ENCODE measurements around the gene PRKG1. TPM values are rescaled to one million over a fixed set of nuclear protein-coding genes. Genes with fewer than 3 reads are reported as not detected.
"Not testable (repeated sequence)": the region's sequence is repeated elsewhere in the genome, so short reads cannot be mapped to it uniquely, and the experiment has no call there.

PRKG1 gene
- total RNA-seq, 1 experiment from 2014 or later = 16.5 TPM

GRCh38 chr10:51162002-51162401, 87.7 kb downstream of the PRKG1 start:
- DNase-seq (ENCODE audit: low spot score) (peak; percentile 34), ATAC-seq (peak; percentile 94)
- H3K36me3 Mint-ChIP-seq = peaks cover 25% of the 10 kb centered on the region
- H3K4me1 Mint-ChIP-seq = peaks cover 32% of the 10 kb centered on the region
- H3K27me3 Mint-ChIP-seq (ENCODE audit: low read depth) = no peaks in the 10 kb centered on the region
- peaks cover 10% of the 10 kb centered on the region for H3K9me3 Mint-ChIP-seq
- TF ChIP-seq ZBTB21 (CRISPR knock-in tag; IDR thresholded peaks at IDR 0.05; ENCODE audit: borderline replicate concordance) = no peak
- no peak for TF ChIP-seq IRF1 (CRISPR knock-in tag; IDR thresholded peaks at IDR 0.05)
- no peak for TF ChIP-seq TP53 (CRISPR knock-in tag; IDR thresholded peaks at IDR 0.05)
- TF ChIP-seq ZNF232 (CRISPR knock-in tag; IDR thresholded peaks at IDR 0.05) = no peak
- TF ChIP-seq CDX4 (CRISPR knock-in tag; IDR thresholded peaks at IDR 0.05; ENCODE audit: borderline replicate concordance) = no peak
- TF ChIP-seq SOX15 (CRISPR knock-in tag; IDR thresholded peaks at IDR 0.05) = no peak
- TF ChIP-seq IRF2 (CRISPR knock-in tag; IDR thresholded peaks at IDR 0.05; ENCODE audit: borderline replicate concordance, low read depth) = no peak
- TF ChIP-seq HMGXB4 (CRISPR knock-in tag; IDR thresholded peaks at IDR 0.05) = no peak
- TF ChIP-seq TEAD4 (CRISPR knock-in tag; IDR thresholded peaks at IDR 0.05) = no peak
- no peak for TF ChIP-seq SMAD4 (CRISPR knock-in tag; IDR thresholded peaks at IDR 0.05)
- no peak for TF ChIP-seq ZNF263 (CRISPR knock-in tag; IDR thresholded peaks at IDR 0.05; ENCODE audit: low read depth)
- TF ChIP-seq FOXK1 (CRISPR knock-in tag; IDR thresholded peaks at IDR 0.05) = no peak
- no peak for TF ChIP-seq NR2C2 (CRISPR knock-in tag; IDR thresholded peaks at IDR 0.05)
- TF ChIP-seq E2F5 (CRISPR knock-in tag; IDR thresholded peaks at IDR 0.05) = no peak
- no peak for TF ChIP-seq NFYB (CRISPR knock-in tag; conservative IDR thresholded peaks at IDR 0.05; ENCODE audit: low read depth)
- H3K27ac Mint-ChIP-seq = no peak overlapping the region; the same call in 1 of the 2 replicates
- ChIA-PET CTCF (interaction anchor here (1.0 kb wide), 1 partner anchor 79 kb away, joined by 4 read pairs; no protein-coding TSS in a partner anchor), POLR2A (no interaction called here)
- H3K4me3 Mint-ChIP-seq = no peak overlapping the region

GRCh38 chr10:51163380-51164049, 89.2 kb downstream of the PRKG1 start:
- peaks cover 25% of the 10 kb centered on the region for H3K36me3 Mint-ChIP-seq
- H3K9me3 Mint-ChIP-seq; H3K27me3 Mint-ChIP-seq (ENCODE audit: low read depth); CTCF ChIA-PET; H3K27ac Mint-ChIP-seq; H3K4me3 Mint-ChIP-seq; ATAC-seq; POLR2A ChIA-PET: not testable (repeated sequence)
- peak; percentile 14 for DNase-seq (ENCODE audit: low spot score)
- H3K4me1 Mint-ChIP-seq = peaks cover 32% of the 10 kb centered on the region

- DNase-seq (ENCODE audit: low spot score) = no peak
- Mint-ChIP-seq H3K36me3 (peaks cover 15% of the 10 kb centered on the region), H3K9me3 (peaks cover 5% of the 10 kb centered on the region), H3K4me3 (no peak overlapping the region), H3K4me1 (peaks cover 24% of the 10 kb centered on the region), H3K27ac (no peak overlapping the region), H3K27me3 (ENCODE audit: low read depth) (no peaks in the 10 kb centered on the region)
- no peak for ATAC-seq
- POLR2A ChIA-PET = no interaction called here
- TF ChIP-seq ATF1 (CRISPR knock-in tag; IDR thresholded peaks at IDR 0.05) (no peak), HMGA2 (CRISPR knock-in tag; IDR thresholded peaks at IDR 0.05) (peak; percentile 68; the same call in 1 of the 2 replicates), ZNF671 (CRISPR knock-in tag; IDR thresholded peaks at IDR 0.05) (no peak), KAT7 (CRISPR knock-in tag; IDR thresholded peaks at IDR 0.05; ENCODE audit: borderline replicate concordance) (no peak), USF1 (CRISPR knock-in tag; IDR thresholded peaks at IDR 0.05) (no peak), FOXP4 (CRISPR knock-in tag; IDR thresholded peaks at IDR 0.05) (no peak)
- CTCF ChIA-PET = no interaction called here
Observed at GRCh38 chr10:51168086-51168815, 94.0 kb downstream of the PRKG1 start.

Measured in WTC11 (cell line).